GM12801 (cell line): ENCODE measurements around the gene SEMA4A.

Source experiments
- TF ChIP-seq, protein P1 (sequence below): IDR thresholded peaks from one replicate; pipeline ENCODE4 v1.5.1; 2011; ENCODE audit warnings: control low read depth; ENCODE audit not compliant: insufficient read length; ENCODE audit errors: extremely low read depth

The SEMA4A gene

DNA sequence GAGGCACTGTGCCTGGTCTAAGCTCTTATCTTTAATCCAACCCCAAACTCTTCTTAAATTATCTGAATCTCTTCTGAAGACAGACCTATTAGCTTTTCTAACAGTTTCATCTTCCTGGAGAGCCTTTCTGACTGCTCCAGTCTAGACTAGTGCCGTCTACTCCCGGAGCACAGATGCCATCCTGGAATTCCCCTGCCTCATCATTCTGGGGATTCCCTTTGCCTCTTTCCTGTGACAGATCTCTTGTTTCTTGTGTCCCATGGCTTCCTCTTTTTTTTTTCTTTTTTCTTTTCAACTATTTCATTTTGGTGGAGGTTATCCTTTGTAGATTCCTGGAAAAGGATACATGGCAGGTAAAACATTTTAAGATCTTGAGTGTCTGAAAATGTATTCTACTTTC lies 11.7 kb downstream of the SEMA4A start:
- TF ChIP-seq, protein P1, sequence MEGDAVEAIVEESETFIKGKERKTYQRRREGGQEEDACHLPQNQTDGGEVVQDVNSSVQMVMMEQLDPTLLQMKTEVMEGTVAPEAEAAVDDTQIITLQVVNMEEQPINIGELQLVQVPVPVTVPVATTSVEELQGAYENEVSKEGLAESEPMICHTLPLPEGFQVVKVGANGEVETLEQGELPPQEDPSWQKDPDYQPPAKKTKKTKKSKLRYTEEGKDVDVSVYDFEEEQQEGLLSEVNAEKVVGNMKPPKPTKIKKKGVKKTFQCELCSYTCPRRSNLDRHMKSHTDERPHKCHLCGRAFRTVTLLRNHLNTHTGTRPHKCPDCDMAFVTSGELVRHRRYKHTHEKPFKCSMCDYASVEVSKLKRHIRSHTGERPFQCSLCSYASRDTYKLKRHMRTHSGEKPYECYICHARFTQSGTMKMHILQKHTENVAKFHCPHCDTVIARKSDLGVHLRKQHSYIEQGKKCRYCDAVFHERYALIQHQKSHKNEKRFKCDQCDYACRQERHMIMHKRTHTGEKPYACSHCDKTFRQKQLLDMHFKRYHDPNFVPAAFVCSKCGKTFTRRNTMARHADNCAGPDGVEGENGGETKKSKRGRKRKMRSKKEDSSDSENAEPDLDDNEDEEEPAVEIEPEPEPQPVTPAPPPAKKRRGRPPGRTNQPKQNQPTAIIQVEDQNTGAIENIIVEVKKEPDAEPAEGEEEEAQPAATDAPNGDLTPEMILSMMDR, result no peak

DNA sequence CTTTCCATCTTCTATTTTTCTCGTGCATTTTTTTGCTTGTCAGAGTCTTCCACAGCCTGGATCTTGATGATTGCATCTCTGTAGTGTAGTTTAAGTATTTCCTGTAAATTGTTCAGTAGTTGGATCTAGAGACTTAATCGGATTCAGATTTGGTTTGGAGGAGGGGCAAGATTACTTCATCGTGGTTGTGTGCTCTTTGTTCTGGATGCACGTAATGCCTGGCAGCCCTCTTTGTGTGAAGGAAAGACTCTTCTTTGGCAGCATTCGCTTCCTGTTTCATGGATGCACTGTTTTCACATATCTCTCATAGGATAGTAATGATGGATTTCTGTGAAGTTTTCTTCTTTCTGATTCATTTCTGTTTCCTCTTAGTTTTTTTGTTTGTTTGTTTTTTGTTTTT lies 14.2 kb downstream of the SEMA4A start:
- TF ChIP-seq, protein P1, result no peak

DNA sequence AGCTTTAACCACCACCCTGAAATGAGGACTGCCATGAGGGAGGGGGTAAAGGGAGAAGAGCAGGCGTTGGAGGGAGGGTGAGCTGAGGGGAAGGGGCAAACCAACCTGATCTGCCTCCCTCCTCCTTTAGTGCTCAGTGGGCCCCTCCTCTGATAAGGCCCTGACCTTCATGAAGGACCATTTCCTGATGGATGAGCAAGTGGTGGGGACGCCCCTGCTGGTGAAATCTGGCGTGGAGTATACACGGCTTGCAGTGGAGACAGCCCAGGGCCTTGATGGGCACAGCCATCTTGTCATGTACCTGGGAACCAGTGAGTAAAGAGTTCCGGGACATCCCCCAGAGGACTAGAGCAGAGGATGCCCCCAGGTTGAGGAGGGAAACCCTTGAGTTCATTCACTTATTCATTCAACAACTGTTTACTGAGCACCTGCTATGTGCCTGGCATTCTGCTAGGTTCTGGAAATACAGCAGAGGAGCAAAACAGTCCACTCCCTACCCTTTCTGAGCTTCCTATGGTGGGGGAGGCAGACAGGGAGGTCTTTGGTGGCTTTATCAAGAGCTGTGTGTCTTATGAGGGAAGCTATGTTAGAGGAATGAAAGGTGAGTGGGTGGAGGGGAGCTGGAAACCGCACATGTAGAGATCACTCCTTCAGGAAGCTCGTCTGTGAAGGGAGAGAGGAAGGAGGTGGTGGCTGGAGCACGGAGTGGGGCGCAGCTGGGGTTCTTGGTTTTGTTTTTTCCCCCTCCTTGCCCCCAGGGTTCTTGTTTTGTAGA lies 19.5 kb downstream of the SEMA4A start:
- TF ChIP-seq, protein P1, result no peak

DNA sequence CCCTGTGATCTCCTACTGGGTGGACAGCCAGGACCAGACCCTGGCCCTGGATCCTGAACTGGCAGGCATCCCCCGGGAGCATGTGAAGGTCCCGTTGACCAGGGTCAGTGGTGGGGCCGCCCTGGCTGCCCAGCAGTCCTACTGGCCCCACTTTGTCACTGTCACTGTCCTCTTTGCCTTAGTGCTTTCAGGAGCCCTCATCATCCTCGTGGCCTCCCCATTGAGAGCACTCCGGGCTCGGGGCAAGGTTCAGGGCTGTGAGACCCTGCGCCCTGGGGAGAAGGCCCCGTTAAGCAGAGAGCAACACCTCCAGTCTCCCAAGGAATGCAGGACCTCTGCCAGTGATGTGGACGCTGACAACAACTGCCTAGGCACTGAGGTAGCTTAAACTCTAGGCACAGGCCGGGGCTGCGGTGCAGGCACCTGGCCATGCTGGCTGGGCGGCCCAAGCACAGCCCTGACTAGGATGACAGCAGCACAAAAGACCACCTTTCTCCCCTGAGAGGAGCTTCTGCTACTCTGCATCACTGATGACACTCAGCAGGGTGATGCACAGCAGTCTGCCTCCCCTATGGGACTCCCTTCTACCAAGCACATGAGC lies 23.3 kb downstream of the SEMA4A start:
- TF ChIP-seq, protein P1, result no peak

DNA sequence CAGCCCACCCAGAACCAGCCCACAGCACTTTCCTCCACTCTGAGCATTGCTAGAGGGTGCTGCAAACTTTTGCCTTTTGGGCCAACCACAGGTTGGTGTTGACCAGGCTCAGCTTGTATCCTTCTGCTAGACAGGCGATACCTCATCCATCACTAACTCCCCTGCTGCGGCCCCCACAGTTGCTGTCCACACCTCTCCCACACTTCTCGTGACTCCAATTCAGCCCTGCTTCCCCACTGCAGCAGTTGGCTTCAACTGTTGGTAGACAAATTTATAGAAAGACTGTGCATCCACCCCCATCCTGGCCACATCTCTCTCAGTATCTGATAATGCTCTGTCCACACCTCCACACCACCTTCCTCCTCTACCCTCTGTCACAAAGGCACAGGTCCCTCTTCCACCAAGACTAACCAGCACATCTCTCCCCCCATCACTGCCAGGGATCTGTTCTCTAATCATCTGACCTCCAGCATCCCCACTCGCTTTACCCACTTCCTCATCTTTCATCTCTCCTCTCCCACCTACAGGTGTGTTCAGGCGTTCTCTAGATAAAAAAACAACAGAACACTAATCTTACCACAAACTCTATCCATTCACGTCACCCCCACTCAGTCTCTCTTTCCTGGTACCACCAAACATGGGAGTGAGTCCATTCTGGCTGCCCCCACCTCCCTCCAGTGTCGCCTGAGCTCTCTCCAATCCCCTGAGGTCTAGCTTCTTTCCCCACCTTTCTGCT lies 24.7 kb downstream of the SEMA4A start:
- TF ChIP-seq, protein P1, result no peak

DNA sequence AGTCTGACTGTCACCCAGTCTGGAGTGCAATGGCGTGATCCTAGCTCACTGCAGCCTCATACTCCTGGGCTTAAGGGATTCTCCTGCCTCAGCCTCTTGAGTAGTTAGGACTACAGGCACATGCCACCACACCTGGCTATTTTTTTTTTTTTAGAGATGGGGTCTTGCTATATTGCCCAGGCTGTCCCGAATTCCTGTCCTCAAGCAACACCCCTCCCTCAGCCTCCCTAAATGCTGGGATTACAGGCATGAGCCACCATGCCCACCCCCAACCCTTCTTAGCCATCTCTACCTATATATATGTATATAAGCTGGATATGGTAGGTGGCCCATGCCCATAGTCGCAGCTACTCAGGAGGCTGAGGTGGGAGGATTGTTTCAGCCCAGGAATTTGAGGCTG lies 27.1 kb downstream of the SEMA4A start:
- TF ChIP-seq, protein P1, result no peak

DNA sequence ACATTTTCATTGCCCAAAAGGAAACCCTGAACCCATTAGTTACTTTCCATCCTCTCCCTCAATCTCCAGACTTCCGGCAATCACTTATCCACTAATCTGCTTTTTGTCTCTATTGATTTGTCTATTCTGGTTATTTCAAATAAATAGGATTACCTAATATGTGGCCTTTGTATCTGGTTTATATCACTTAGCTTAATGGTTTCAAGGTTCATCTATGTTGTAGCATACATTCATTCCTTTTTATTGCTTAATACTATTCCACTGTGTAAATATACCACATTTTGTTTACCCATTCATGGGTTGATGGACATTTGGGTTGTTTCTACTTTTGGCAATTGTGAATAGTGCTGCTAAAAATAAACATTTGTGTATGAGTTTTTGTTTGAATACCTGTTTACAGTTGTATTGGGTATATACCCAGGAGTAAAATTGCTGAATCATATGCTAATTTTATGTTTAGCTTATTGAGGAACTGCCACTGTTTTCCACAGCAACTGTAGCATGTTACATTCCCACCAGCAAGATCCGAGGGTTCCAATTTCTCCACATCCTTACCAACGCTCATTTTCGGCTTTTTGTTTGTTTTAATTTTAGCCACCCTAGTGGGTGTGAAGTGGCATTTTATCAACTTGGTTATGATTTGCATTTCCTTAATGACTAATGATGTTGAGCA lies 38.0 kb downstream of the SEMA4A start:
- TF ChIP-seq, protein P1, result no peak
